RKO (cell line): ENCODE results near the gene ELMOD1.
"Not testable (repeated sequence)": the region's sequence is repeated elsewhere in the genome, so short reads cannot be mapped to it uniquely, and the experiment has no call there.

Experiments
- DNase-seq: peaks from one replicate; pipeline ENCODE4 v3.0.0-alpha.2; 2016; ENCODE audit warnings: low spot score

The ELMOD1 gene

GRCh38 chr11:107590460-107591377 lies at the start of gene ELMOD1:
Gene ELMOD1, plus strand, starts transcription at chr11:107591147. Its CDS starts 27,043 bp downstream, at chr11:107618190.
- no peak for DNase-seq

- DNase-seq = peak; percentile 13
Observed at GRCh38 chr11:107545101-107545514, 45.8 kb upstream of the ELMOD1 start.

GRCh38 chr11:107547961-107548360 lies 43.0 kb upstream of the ELMOD1 start:
- no peak for DNase-seq

GRCh38 chr11:107549253-107549953 lies 41.5 kb upstream of the ELMOD1 start:
- peak; percentile 69 for DNase-seq

GRCh38 chr11:107549954-107550285 lies 41.0 kb upstream of the ELMOD1 start:
- DNase-seq = no peak

- no peak for DNase-seq
Observed at GRCh38 chr11:107550304-107550703, 40.6 kb upstream of the ELMOD1 start.

- DNase-seq = peak; percentile 54
Observed at GRCh38 chr11:107561688-107562087, 29.3 kb upstream of the ELMOD1 start.

- peak; percentile 99 for DNase-seq
Observed at GRCh38 chr11:107562647-107563208, 28.2 kb upstream of the ELMOD1 start.

GRCh38 chr11:107563702-107564101 lies 27.2 kb upstream of the ELMOD1 start:
- peak; percentile 83 for DNase-seq

- no peak for DNase-seq
Observed at GRCh38 chr11:107564877-107565218, 26.1 kb upstream of the ELMOD1 start.

GRCh38 chr11:107565219-107565937 lies 25.6 kb upstream of the ELMOD1 start, which contains the start of gene ALKBH8:
Gene ALKBH8, minus strand, starts transcription at chr11:107565735. Its CDS starts 4,842 bp downstream, at chr11:107560893.
- DNase-seq = peak; percentile 84

- DNase-seq = peak; percentile 49
Observed at GRCh38 chr11:107565955-107566501, 24.9 kb upstream of the ELMOD1 start.

GRCh38 chr11:107566569-107566968 lies 24.4 kb upstream of the ELMOD1 start:
- DNase-seq = no peak

- DNase-seq = no peak
Observed at GRCh38 chr11:107567739-107568335, 23.1 kb upstream of the ELMOD1 start.

- DNase-seq = no peak
Observed at GRCh38 chr11:107570015-107570414, 20.9 kb upstream of the ELMOD1 start.

- DNase-seq = no peak
Observed at GRCh38 chr11:107573438-107573837, 17.5 kb upstream of the ELMOD1 start.

- peak; percentile 59 for DNase-seq
Observed at GRCh38 chr11:107576497-107577345, 14.2 kb upstream of the ELMOD1 start.

- no peak for DNase-seq
Observed at GRCh38 chr11:107577346-107577711, 13.6 kb upstream of the ELMOD1 start.

GRCh38 chr11:107579169-107579568 lies 11.8 kb upstream of the ELMOD1 start:
- not testable (repeated sequence) for DNase-seq

- DNase-seq = no peak
Observed at GRCh38 chr11:107581147-107581546, 9.8 kb upstream of the ELMOD1 start.
